HL-60 (cell line): ENCODE results near the gene CCDC89.

Source experiments
- GABPA ChIP-seq: IDR thresholded peaks from 2 replicates; pipeline ENCODE4 v1.6.1; 2012; ENCODE audit warnings: low read depth
- POLR2AphosphoS5 ChIP-seq: IDR thresholded peaks from 2 replicates; pipeline ENCODE4 v1.6.1; 2012; ENCODE audit warnings: low read depth
- SPI1 ChIP-seq: IDR thresholded peaks from 2 replicates; pipeline ENCODE4 v1.6.1; 2012; ENCODE audit warnings: low read depth, mild to moderate bottlenecking, borderline replicate concordance
- TF ChIP-seq, protein P1 (sequence below): IDR thresholded peaks from one replicate; pipeline ENCODE4 v1.5.1; 2011; ENCODE audit warnings: low read length, control low read depth, inconsistent platforms; ENCODE audit not compliant: insufficient read depth
- TF ChIP-seq, protein P2 (sequence below): IDR thresholded peaks from 2 replicates; pipeline ENCODE4 v1.6.1; 2012; ENCODE audit warnings: low read depth; ENCODE audit not compliant: insufficient replicate concordance

DNA sequence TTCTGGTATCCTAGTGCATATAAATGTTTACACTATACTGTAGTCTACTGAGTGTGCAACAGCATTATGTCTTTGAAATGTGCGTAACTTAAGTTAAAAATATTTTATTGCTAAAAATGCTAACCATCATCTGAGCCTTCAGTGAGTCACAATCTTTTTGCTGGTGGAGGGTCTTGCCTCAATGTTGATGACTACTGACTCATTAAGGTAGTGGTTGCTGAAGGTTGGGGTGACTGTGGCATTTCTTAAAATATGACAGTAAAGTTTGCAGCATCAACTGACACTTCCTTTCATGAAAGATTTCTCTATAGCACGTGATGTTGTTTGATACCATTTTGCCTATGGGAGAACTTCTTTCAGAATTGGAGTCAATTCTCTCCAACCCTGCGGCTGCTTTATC, 12.6 kb downstream of the CCDC89 start:
- TF ChIP-seq GABPA, result no peak
- TF ChIP-seq, protein P1, sequence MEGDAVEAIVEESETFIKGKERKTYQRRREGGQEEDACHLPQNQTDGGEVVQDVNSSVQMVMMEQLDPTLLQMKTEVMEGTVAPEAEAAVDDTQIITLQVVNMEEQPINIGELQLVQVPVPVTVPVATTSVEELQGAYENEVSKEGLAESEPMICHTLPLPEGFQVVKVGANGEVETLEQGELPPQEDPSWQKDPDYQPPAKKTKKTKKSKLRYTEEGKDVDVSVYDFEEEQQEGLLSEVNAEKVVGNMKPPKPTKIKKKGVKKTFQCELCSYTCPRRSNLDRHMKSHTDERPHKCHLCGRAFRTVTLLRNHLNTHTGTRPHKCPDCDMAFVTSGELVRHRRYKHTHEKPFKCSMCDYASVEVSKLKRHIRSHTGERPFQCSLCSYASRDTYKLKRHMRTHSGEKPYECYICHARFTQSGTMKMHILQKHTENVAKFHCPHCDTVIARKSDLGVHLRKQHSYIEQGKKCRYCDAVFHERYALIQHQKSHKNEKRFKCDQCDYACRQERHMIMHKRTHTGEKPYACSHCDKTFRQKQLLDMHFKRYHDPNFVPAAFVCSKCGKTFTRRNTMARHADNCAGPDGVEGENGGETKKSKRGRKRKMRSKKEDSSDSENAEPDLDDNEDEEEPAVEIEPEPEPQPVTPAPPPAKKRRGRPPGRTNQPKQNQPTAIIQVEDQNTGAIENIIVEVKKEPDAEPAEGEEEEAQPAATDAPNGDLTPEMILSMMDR, result no peak
- TF ChIP-seq POLR2AphosphoS5, result no peak
- TF ChIP-seq, protein P2, sequence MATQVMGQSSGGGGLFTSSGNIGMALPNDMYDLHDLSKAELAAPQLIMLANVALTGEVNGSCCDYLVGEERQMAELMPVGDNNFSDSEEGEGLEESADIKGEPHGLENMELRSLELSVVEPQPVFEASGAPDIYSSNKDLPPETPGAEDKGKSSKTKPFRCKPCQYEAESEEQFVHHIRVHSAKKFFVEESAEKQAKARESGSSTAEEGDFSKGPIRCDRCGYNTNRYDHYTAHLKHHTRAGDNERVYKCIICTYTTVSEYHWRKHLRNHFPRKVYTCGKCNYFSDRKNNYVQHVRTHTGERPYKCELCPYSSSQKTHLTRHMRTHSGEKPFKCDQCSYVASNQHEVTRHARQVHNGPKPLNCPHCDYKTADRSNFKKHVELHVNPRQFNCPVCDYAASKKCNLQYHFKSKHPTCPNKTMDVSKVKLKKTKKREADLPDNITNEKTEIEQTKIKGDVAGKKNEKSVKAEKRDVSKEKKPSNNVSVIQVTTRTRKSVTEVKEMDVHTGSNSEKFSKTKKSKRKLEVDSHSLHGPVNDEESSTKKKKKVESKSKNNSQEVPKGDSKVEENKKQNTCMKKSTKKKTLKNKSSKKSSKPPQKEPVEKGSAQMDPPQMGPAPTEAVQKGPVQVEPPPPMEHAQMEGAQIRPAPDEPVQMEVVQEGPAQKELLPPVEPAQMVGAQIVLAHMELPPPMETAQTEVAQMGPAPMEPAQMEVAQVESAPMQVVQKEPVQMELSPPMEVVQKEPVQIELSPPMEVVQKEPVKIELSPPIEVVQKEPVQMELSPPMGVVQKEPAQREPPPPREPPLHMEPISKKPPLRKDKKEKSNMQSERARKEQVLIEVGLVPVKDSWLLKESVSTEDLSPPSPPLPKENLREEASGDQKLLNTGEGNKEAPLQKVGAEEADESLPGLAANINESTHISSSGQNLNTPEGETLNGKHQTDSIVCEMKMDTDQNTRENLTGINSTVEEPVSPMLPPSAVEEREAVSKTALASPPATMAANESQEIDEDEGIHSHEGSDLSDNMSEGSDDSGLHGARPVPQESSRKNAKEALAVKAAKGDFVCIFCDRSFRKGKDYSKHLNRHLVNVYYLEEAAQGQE, result no peak
- no peak for TF ChIP-seq SPI1
